SW480 (cell line): Measurements from ENCODE around the gene NUDT22.
"Not testable (repeated sequence)": the region's sequence is repeated elsewhere in the genome, so short reads cannot be mapped to it uniquely, and the experiment has no call there.

Source experiments
- DNase-seq: peaks from one replicate; pipeline ENCODE4 v3.0.0-alpha.2; 2016; ENCODE audit warnings: low spot score

NUDT22 gene

GRCh38 chr11:64243236-64243854, 17.3 kb downstream of the NUDT22 start:
- DNase-seq: no peak

- DNase-seq: no peak
Observed at GRCh38 chr11:64244107-64244506, 18.0 kb downstream of the NUDT22 start.

- no peak for DNase-seq
Observed at GRCh38 chr11:64244966-64245365, 18.9 kb downstream of the NUDT22 start.

- no peak for DNase-seq
Observed at GRCh38 chr11:64245401-64245796, 19.3 kb downstream of the NUDT22 start.

GRCh38 chr11:64245797-64246620, 19.9 kb downstream of the NUDT22 start:
- peak; percentile 89 for DNase-seq

- DNase-seq: not testable (repeated sequence)
Observed at GRCh38 chr11:64246621-64246870, 20.5 kb downstream of the NUDT22 start.

GRCh38 chr11:64246871-64247728, 21.0 kb downstream of the NUDT22 start, which contains the start of gene PPP1R14B:
PPP1R14B (minus strand) TSS chr11:64246943; CDS start chr11:64246673, 270 bp downstream.
- peak; percentile 91 for DNase-seq

- DNase-seq: no peak
Observed at GRCh38 chr11:64247729-64248531, 21.9 kb downstream of the NUDT22 start.

GRCh38 chr11:64248578-64248977, 22.5 kb downstream of the NUDT22 start:
- DNase-seq: no peak

GRCh38 chr11:64249038-64249437, 23.0 kb downstream of the NUDT22 start:
- DNase-seq: no peak

- DNase-seq: no peak
Observed at GRCh38 chr11:64249563-64250414, 23.7 kb downstream of the NUDT22 start.

GRCh38 chr11:64250415-64251015, 24.4 kb downstream of the NUDT22 start:
- DNase-seq: no peak

- peak; percentile 39 for DNase-seq
Observed at GRCh38 chr11:64251016-64251752, 25.1 kb downstream of the NUDT22 start, which contains the start of gene PLCB3. PLCB3 (plus strand) TSS chr11:64251530; CDS start chr11:64251650, 120 bp downstream.

- DNase-seq: no peak
Observed at GRCh38 chr11:64251753-64252002, 25.6 kb downstream of the NUDT22 start.

- DNase-seq: no peak
Observed at GRCh38 chr11:64252003-64252872, 26.2 kb downstream of the NUDT22 start.

GRCh38 chr11:64253043-64253442, 27.0 kb downstream of the NUDT22 start:
- no peak for DNase-seq

GRCh38 chr11:64253481-64253880, 27.4 kb downstream of the NUDT22 start:
- DNase-seq: no peak

GRCh38 chr11:64254326-64254725, 28.3 kb downstream of the NUDT22 start:
- no peak for DNase-seq
